ENCODE measurements around the gene MAPK12. TPM values are rescaled to one million over a fixed set of nuclear protein-coding genes. Genes with fewer than 3 reads are reported as not detected.

MAPK12 gene
- total RNA-seq, 2 donors from 2014 or later = 3.9 to 4.6 TPM

- H3K36me3 ChIP-seq (replicated peaks in 1 of 2; ENCODE audit: insufficient read depth in 1 of 2, low read depth in 2 of 2) = peaks cover 5 to 9% of the 10 kb centered on the region in 2 donors
- no peak overlapping the region for H3K4me3 ChIP-seq
- no peak for DNase-seq
- peaks cover 9% of the 10 kb centered on the region for H3K4me1 ChIP-seq
- no peak for ATAC-seq
- H3K9me3 ChIP-seq = no peaks in the 10 kb centered on the region
- WGBS, 2 donors = 89 to 90% methylated on average over 18 to 25 of the region's 25 CpGs
- TF ChIP-seq, protein P1, sequence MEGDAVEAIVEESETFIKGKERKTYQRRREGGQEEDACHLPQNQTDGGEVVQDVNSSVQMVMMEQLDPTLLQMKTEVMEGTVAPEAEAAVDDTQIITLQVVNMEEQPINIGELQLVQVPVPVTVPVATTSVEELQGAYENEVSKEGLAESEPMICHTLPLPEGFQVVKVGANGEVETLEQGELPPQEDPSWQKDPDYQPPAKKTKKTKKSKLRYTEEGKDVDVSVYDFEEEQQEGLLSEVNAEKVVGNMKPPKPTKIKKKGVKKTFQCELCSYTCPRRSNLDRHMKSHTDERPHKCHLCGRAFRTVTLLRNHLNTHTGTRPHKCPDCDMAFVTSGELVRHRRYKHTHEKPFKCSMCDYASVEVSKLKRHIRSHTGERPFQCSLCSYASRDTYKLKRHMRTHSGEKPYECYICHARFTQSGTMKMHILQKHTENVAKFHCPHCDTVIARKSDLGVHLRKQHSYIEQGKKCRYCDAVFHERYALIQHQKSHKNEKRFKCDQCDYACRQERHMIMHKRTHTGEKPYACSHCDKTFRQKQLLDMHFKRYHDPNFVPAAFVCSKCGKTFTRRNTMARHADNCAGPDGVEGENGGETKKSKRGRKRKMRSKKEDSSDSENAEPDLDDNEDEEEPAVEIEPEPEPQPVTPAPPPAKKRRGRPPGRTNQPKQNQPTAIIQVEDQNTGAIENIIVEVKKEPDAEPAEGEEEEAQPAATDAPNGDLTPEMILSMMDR (IDR thresholded peaks at IDR 0.05) = no peak
- no peak for TF ChIP-seq POLR2A (IDR thresholded peaks at IDR 0.05)
- intact Hi-C loops (cut with DNase I) = no loop called here
- H3K27ac ChIP-seq = no peak overlapping the region
- no peaks in the 10 kb centered on the region for H3K27me3 ChIP-seq
These were observed 33.8 kb downstream of the MAPK12 start for GRCh38 chr22:50227579-50228215.

GRCh38 chr22:50226875-50227165 lies 34.7 kb downstream of the MAPK12 start:
- no peaks in the 10 kb centered on the region for H3K9me3 ChIP-seq
- ATAC-seq (no peak), DNase-seq (no peak)
- intact Hi-C loops (cut with DNase I) = no loop called here
- H3K27ac ChIP-seq = no peak overlapping the region
- H3K4me1 ChIP-seq = peaks cover 9% of the 10 kb centered on the region
- H3K36me3 ChIP-seq (replicated peaks in 1 of 2; ENCODE audit: insufficient read depth in 1 of 2, low read depth in 2 of 2) = peaks cover 8 to 18% of the 10 kb centered on the region in 2 donors
- H3K4me3 ChIP-seq = no peak overlapping the region
- TF ChIP-seq, protein P1 (IDR thresholded peaks at IDR 0.05) = no peak
- no peak for TF ChIP-seq POLR2A (IDR thresholded peaks at IDR 0.05)
- H3K27me3 ChIP-seq = no peaks in the 10 kb centered on the region
- 95 to 100% methylated on average over 1 to 18 of the region's 18 CpGs for WGBS, 2 donors

DNA sequence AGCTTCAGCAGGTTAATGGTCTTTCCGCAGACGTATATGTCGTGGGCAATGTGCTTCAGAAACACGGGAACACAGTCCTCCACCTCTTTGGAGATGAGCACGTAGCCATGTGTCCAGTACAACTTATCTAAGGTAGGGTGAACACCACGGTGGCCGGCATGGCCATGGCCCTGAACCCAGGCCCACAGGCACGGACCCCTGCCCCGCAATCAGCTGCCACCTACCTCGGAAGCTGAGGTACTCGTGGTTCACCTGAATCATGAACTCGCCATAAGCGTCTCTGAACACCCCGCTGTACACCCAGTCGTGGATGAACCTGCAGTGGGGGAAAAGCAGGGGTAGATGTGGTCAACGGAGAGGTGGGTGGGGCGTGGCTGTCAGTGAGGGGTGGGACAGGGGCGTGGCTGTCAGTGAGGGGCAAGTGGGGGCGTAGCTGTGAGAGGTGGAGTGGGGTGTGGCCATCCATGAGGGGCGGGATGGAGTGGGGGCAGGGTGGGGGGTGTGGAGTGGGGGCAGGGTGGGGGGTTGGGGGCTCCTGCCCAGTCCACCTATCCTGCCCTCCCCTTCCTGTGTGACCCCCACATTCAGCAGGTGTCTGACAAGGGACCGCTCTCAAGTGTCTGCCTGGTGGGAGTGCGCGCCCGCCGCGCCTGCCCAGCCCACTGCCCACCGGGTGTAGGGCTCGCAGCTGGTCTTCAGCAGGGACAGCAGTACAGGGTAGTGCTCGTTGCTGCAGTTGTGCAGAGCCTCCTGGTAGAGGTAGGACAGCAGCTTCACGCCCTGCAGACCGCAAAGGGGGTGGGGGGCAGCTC lies 35.2 kb downstream of the MAPK12 start:
- WGBS, 2 donors = 91 to 93% methylated on average over 18 to 31 of the region's 31 CpGs
- no peak for ATAC-seq

DNA sequence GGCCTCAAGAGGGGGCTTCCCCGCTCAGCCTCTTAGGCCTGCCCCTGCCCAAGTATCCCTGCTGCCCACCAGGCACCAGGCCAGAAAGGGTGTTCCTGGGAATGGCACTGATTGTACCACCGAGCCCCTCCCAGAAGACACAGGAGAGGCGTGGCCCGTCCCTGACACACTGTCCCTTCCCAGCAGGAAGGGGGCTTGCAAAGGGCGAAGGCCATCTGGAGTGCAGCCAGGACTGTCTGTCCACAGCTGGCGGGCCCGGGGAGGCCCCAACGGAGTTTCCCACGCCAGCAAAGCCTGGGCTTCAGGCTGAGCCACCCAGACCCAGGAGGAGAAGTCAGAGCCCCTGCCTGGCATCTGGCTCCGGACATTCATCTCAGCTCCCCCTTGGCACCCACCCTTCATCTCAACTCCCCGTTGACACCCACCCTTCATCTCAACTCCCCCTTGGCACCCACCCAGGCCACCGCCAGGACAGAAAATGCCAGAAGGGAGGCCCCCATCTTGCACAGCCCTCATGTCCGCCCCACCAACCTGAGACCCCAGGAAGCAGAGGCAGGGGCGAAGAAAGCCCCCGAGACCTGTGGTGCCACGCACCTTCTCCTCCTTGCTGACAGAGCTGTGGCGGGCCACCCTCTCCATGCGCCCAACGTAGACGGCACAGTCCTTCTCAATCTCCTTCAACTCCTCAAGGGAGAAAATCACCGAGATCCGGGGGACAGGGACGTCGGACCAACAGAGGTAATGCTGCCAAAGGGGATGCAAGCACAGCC lies 36.1 kb downstream of the MAPK12 start:
- peaks cover 15 to 26% of the 10 kb centered on the region in 2 donors for H3K36me3 ChIP-seq (replicated peaks in 1 of 2; ENCODE audit: insufficient read depth in 1 of 2, low read depth in 2 of 2)

More for the DNA sequence above, 35.2 kb downstream of the MAPK12 start:
- H3K36me3 ChIP-seq (replicated peaks in 1 of 2; ENCODE audit: insufficient read depth in 1 of 2, low read depth in 2 of 2) = peaks cover 14 to 23% of the 10 kb centered on the region in 2 donors
- DNase-seq = no peak
- H3K27me3 ChIP-seq = no peaks in the 10 kb centered on the region
- H3K9me3 ChIP-seq = no peaks in the 10 kb centered on the region
- peaks cover 9% of the 10 kb centered on the region for H3K4me1 ChIP-seq
- intact Hi-C loops (cut with DNase I) = no loop called here
- H3K4me3 ChIP-seq = no peak overlapping the region
- TF ChIP-seq, protein P1 (IDR thresholded peaks at IDR 0.05) = no peak
- TF ChIP-seq POLR2A (IDR thresholded peaks at IDR 0.05) = no peak
- no peak overlapping the region for H3K27ac ChIP-seq

More for the DNA sequence above, 36.1 kb downstream of the MAPK12 start:
- Histone ChIP-seq H3K9me3 (no peaks in the 10 kb centered on the region), H3K27me3 (no peaks in the 10 kb centered on the region), H3K27ac (no peak overlapping the region), H3K4me1 (peaks cover 9% of the 10 kb centered on the region), H3K4me3 (no peak overlapping the region)
- ATAC-seq (no peak), DNase-seq (peak in 2 of 4 donors; percentile 45 to 67)
- intact Hi-C loops (cut with DNase I) = no loop called here
- 62 to 82% methylated on average over 17 to 23 of the region's 24 CpGs for WGBS, 2 donors
- TF ChIP-seq, protein P1 (IDR thresholded peaks at IDR 0.05) = no peak
- TF ChIP-seq POLR2A (IDR thresholded peaks at IDR 0.05) = no peak
